Left cardiac atrium (tissue), 4 donors: ENCODE data around the gene ZFAND5. TPM values are rescaled to one million over a fixed set of nuclear protein-coding genes. Genes with fewer than 3 reads are reported as not detected.
A peak's percentile ranks its signal among the peaks of the same experiment; 100 is the strongest.

Experiments used
- ATAC-seq, 2 donors: fragments of 200-7000 bp; cut with Tn5 transposase; one replicate each; pipeline ENCODE4 v1.9.1; 2020; ENCODE audit warnings: mild to moderate bottlenecking in 2 of 2, moderate library complexity in 2 of 2
- DNase-seq: peaks from one replicate; pipeline ENCODE4 v3.0.0-alpha.2; 2020
- intact Hi-C, 2 donors: fragments of 100-400 bp; cut with DNase I; formaldehyde crosslinking; loops; one replicate each; pipeline versions ENCODE4 v1.14.1 to v1.15.1; 2022 to 2023
- total RNA-seq, 2 donors: library from RNA; stranded (reverse); fragmentation: NEBNext Ultra II Directional; extraction: Animal tissue kit (Norgen Biotek cat#: 25700); gene quantifications; one replicate each; pipeline ENCODE4 v1.2.1, GENCODE V29; 2021
- donor health status: DM: no; HTN: yes; CAD: no.
- donor health status: DM: no; HTN: yes; CAD: no; lungs with severe emphysema.
- donor health status: DM: yes; HTN: yes; CAD: no.
- donor health status: Dilated cardiomyopathy.

The ZFAND5 gene
- total RNA-seq, 2 donors from 2014 or later, result 151 to 176 TPM

DNA sequence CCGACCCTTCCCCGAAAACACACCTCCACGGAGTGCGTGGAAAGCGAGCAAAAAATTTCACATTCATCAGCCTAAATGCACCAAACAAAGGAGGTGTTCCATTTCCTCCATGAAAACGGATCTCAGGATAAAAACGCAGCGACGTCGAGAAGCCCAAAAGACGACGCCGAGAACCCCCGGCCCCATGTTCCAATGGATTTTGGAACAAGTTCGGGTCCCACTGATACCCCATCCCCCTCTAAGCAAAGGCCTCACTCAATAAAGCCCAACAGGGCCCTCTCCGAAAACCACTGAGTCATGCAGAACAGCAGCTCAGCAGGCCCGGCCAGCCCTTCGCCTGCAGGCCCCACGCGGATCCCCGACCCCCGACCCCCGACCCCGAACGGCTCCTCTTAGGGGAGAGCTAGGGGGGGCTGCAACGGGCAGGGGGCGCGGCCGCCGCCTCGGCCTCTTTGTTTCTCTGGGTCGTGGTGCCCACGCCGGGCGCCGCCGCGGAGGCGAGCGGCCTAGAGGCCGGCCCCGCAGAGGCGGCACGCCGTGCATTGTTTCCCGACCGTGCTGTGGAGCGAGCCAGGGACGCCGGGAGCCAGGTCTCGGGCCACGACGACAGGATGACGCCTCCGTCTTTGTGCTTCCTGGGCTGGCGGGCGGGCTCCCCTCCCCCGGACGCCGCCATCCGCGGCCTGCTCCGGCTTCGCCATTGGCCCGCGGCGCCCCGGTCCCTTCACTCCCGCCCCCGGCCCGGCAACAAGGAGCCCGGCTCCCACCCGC, 915 bp downstream of the ZFAND5 start:
- intact Hi-C loops, result no loop called here
- DNase-seq, result peak; percentile 84
- ATAC-seq, result peak; percentile 48 to 51

DNA sequence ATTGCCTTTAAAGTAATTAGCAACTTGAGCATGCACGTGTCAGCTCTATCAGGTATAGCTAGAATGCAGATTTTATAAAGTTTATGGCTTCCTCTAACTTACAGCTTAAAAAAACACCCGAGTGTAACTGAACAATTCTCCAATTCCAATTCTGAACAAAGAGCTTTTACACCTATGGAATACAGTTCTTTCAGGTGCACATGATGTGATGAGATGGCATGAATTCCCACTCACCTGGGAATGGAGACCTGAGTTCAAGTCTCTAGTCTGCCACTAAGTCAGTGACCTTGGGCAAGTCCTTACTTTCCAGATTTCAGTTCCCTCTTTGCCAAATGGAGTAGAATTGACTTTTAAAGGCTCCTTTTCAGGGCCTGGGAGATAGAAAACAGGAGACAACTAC, 1.8 kb downstream of the ZFAND5 start:
- DNase-seq (no peak), ATAC-seq (no peak)
- intact Hi-C loops, result no loop called here

DNA sequence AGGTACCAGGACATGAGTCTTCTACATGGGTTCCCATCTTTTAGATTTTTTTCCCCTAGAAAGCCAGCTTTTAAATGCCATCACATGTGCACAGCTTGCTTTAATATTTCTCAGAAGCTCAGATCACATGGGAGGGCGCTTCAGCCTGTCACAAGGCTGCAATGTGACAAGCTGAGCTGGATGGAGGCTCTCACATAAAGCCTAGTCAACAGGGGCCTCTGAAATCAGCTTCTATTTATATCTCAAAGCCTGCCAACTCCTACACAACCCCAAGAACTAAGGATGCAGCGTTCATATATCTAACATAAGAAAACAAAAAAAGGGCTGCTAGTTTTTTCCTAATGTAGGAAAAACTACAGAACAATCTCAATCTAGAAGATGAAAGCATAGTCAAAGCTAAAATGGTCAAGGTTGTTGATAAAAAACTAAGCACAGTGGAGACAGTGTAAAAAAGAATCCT, 2.3 kb downstream of the ZFAND5 start:
- DNase-seq, result peak; percentile 59
- intact Hi-C loops, result no loop called here

GRCh38 chr9:72362118-72362531, 2.9 kb downstream of the ZFAND5 start:
- ATAC-seq (no peak), DNase-seq (no peak)
- intact Hi-C loops, result no loop called here

More for the DNA sequence above, 2.3 kb downstream of the ZFAND5 start:
- peak; percentile 7 to 18 for ATAC-seq

- no peak for ATAC-seq
- no peak for DNase-seq
- intact Hi-C loops, result no loop called here
Observed at GRCh38 chr9:72361217-72361616, 3.8 kb downstream of the ZFAND5 start.

- ATAC-seq, result no peak
- no peak for DNase-seq
- intact Hi-C loops, result no loop called here
Observed at GRCh38 chr9:72360324-72360723, 4.7 kb downstream of the ZFAND5 start.

DNA sequence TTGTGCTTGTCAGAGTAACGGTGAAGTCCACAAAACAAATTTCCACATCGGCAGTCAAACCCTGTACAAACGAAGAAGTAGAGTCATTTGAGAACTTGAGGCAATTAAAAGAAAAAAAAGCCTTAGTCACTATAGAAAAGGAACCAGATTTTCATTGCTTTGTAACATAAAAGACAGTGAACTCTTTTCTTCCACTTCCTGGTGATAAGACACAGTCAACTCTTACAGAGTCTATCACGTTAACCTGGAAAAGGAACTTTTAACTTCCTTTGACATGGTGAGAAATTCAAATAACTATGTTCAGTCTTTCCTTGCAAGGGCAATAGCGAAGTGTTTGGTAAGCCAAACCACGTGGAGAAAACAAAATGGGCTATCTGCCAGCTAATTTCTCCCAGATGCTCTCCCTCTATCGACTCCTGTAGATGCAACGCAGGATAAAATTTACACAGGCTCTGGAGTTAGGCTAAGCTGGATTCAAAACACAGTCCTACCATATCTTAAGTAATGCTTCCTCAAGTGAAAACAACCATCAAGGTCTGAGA, 8.9 kb downstream of the ZFAND5 start:
- peak in 1 of 2 donors; percentile 54 for ATAC-seq
- no peak for DNase-seq
- intact Hi-C loops, result no loop called here

- ATAC-seq, result no peak
- DNase-seq, result no peak
- intact Hi-C loops, result no loop called here
Observed at GRCh38 chr9:72355153-72355552, 9.9 kb downstream of the ZFAND5 start.

DNA sequence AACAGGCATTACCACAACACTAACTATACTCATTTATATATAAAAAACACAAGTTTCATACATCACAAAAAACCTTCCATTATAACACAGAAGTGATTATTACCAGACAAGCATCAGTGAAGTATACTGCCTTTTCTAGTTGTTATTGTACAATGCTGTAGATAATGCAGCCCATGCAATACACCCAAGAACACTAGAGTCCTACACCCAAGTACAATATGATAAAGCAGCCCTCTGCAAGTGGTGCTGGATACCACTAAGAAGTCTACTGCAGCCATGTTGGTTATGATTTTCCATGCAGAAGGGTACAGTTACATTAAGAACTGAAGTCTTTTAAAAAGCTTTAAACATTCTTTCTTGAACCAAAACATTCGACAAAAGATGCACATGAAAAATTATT, 10.3 kb downstream of the ZFAND5 start:
- DNase-seq, result no peak
- intact Hi-C loops, result no loop called here
- no peak for ATAC-seq

- intact Hi-C loops, result no loop called here
- no peak for ATAC-seq
- DNase-seq, result no peak
Observed at GRCh38 chr9:72353455-72354116, 11.4 kb downstream of the ZFAND5 start.

DNA sequence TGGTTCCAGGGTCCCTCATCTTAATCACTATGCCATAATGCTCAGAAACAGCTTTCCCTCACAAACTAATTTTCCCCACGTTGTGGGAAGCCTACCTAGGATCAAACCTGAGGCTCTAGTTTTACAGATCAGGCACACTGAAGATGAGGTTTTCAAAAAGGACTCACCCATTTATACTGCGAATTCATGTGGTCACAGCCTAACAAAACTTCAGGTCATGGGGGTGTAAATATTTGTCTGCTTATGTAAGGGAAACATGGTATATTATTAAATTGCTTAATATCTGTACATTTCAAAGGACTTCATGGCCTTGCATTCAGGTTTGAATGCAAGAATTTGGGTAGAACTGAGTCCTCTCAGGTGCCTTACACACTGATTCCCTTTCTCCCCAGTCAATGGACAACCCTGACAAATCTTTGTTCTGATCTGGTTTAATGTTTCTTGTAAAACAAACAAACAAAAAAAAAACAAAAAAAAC, 12.1 kb downstream of the ZFAND5 start:
- intact Hi-C loops, result no loop called here
- ATAC-seq, result no peak
- DNase-seq, result no peak

GRCh38 chr9:72351538-72352453, 13.2 kb downstream of the ZFAND5 start:
- DNase-seq (no peak), ATAC-seq (peak; percentile 42 to 65)
- intact Hi-C loops, result no loop called here

DNA sequence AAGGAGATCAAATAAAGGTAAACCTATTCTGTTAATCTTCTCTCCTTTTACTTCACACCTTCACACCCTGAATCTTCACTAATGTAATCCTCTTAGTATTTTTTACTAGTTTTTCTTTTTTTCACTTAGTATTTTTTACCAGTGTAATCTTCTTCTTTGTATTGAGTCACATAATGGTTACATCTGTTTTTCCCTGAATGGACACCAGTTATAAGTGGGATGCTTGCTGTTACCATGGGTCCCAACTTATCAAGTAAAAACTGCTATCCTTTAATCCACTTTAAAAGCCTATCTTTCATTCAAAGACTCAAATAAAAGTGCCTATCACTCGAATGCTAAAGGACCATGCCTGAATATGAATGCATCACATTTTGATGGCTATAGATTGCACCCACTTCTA, 15.1 kb downstream of the ZFAND5 start:
- DNase-seq, result no peak
- no peak for ATAC-seq
- intact Hi-C loops, result no loop called here

DNA sequence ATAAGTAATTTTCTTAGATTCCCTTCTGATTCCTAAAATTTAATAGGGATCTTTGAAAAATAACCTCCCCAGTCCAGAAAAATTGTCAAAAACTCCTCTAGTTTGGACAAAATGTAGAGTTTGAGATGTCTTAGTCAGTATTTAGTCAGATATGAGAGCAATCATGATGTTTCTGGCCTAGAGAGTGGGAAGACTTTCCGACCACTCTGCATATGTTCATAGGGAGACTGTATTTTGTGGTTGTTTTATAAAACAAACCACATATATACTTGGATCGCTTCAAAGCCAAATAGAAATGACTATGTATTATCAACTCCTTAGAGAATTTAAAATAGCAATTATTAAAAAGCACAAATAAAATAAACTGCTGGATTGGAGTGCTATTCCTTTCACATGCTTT, 15.8 kb downstream of the ZFAND5 start:
- intact Hi-C loops, result no loop called here
- DNase-seq, result no peak
- ATAC-seq, result no peak

- ATAC-seq (no peak), DNase-seq (no peak)
- intact Hi-C loops, result no loop called here
Observed at GRCh38 chr9:72346333-72346732, 18.7 kb downstream of the ZFAND5 start.

DNA sequence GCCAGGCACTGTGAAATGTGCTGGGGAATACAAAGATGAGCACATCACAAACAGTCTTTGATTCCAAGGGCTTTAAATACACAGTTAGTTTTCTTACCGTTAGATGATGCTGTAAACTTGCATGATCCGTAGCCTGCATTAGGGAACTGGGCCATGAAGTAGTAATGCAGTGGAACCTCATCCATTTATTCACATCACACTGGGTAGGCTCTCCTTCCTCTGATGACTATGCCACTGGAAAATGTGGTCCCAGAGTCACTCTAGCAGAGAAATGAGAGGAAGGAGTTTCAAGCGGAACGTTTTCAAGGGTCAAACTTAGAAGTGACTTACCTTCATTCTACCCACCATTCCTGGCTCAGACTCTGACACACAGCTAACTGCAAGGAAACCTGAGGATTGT, 26.4 kb downstream of the ZFAND5 start:
- no peak for ATAC-seq
- no peak for DNase-seq

DNA sequence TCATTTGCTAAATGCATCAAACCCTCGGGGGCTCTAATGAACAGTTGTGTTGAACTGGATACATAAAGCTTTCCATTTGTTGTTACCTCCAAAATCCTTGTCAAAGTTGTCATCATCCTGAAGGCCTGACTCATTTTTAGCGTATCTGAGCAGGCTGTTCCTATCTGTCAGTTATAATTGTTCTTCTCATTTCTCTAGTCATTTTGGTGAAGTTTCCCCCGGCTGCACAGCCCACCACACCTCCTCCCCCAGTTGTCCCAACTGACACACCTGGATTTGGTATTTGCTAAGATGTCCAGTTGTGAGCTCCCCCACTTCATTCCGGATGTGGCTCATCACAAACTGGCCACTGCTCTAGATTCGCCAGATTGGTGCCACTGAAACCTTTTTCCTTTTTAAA, 27.7 kb downstream of the ZFAND5 start:
- no peak for DNase-seq
- intact Hi-C loops, result no loop called here
- no peak for ATAC-seq

More for the DNA sequence above, 26.4 kb downstream of the ZFAND5 start:
- intact Hi-C loops, result no loop called here

DNA sequence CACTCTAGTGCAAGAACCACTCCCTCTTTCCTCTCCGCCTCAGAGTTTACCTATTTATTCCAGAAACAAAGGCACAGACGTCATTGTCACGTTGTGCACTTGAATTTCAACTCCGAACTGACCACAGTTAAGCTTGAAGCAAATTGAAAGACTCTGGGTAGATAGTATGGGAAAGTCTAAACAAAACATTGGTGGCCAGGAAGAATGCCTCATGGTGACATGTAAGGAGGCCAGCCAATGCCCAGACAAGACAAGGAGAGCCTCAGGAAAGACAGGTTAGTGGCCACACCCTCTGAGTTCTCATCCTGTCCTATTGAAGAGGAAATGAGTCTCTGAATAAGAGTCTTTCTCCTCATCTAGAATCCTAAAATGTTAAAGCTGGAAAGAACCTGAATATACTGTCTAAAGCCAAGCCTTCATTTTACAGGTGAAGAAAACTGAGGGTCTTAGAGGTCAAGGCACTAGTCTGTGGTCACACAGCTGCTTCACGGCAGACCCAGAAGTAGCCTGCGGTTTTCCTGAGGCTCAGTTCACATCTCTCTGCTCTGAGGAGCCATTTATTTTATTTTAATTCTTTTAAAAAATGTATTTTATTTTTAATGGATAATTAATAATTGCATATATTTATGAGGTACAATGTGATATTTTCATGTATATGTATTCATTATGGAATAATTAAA, 30.2 kb downstream of the ZFAND5 start:
- ATAC-seq (no peak), DNase-seq (no peak)
- intact Hi-C loops, result no loop called here

DNA sequence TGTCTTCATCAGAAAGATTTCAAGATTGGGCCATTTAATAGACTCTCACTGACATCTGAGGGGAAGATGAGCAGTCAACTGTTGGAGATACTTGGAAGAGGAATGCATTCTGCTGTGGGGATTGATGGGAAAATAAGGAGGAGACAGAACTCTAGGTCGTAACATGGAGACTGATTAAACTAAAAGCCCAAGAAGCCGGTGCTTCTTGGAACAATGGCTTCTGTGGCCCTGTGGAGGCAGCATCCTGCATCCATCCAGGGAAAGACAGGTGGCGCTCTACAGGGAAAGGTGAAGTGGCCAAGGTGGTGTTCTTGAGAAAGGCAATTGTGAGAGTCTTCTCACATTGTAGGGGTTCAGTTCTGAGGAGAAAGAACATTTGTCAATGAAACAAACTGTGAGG, 31.3 kb downstream of the ZFAND5 start:
- ATAC-seq (no peak), DNase-seq (no peak)
- intact Hi-C loops, result no loop called here
